ENCODE measurements around the gene CHCHD6. TPM values are rescaled to one million over a fixed set of nuclear protein-coding genes. Genes with fewer than 3 reads are reported as not detected.
"Not testable (repeated sequence)": the region's sequence is repeated elsewhere in the genome, so short reads cannot be mapped to it uniquely, and the experiment has no call there.

CHCHD6 gene
- total RNA-seq, 1 experiment from 2014 or later: 35.8 TPM

- no peak for DNase-seq (ENCODE audit: low spot score)
Observed at GRCh38 chr3:126766653-126767052, 62.6 kb downstream of the CHCHD6 start.

GRCh38 chr3:126768903-126769302 lies 64.9 kb downstream of the CHCHD6 start:
- DNase-seq (ENCODE audit: low spot score): no peak

GRCh38 chr3:126770096-126770495 lies 66.1 kb downstream of the CHCHD6 start:
- no peak for DNase-seq (ENCODE audit: low spot score)

GRCh38 chr3:126773167-126773566 lies 69.1 kb downstream of the CHCHD6 start:
- DNase-seq (ENCODE audit: low spot score): no peak

- DNase-seq (ENCODE audit: low spot score): no peak
Observed at GRCh38 chr3:126773783-126774182, 69.7 kb downstream of the CHCHD6 start.

- DNase-seq (ENCODE audit: low spot score): no peak
Observed at GRCh38 chr3:126777366-126777765, 73.3 kb downstream of the CHCHD6 start.

- DNase-seq (ENCODE audit: low spot score): no peak
Observed at GRCh38 chr3:126780666-126781065, 76.6 kb downstream of the CHCHD6 start.

GRCh38 chr3:126781406-126781805 lies 77.4 kb downstream of the CHCHD6 start:
- no peak for DNase-seq (ENCODE audit: low spot score)

GRCh38 chr3:126781889-126782491 lies 78.0 kb downstream of the CHCHD6 start:
- DNase-seq (ENCODE audit: low spot score): peak; percentile 87

- DNase-seq (ENCODE audit: low spot score): peak; percentile 98
Observed at GRCh38 chr3:126782536-126782935, 78.5 kb downstream of the CHCHD6 start.

GRCh38 chr3:126784254-126784653 lies 80.2 kb downstream of the CHCHD6 start:
- no peak for DNase-seq (ENCODE audit: low spot score)

GRCh38 chr3:126791320-126791719 lies 87.3 kb downstream of the CHCHD6 start:
- not testable (repeated sequence) for DNase-seq (ENCODE audit: low spot score)

- DNase-seq (ENCODE audit: low spot score): no peak
Observed at GRCh38 chr3:126792998-126793397, 89.0 kb downstream of the CHCHD6 start.

- no peak for DNase-seq (ENCODE audit: low spot score)
Observed at GRCh38 chr3:126797563-126797962, 93.5 kb downstream of the CHCHD6 start.

- DNase-seq (ENCODE audit: low spot score): peak; percentile 22
Observed at GRCh38 chr3:126798521-126798920, 94.5 kb downstream of the CHCHD6 start.

GRCh38 chr3:126799099-126799498 lies 95.1 kb downstream of the CHCHD6 start:
- no peak for DNase-seq (ENCODE audit: low spot score)

- not testable (repeated sequence) for DNase-seq (ENCODE audit: low spot score)
Observed at GRCh38 chr3:126801312-126801711, 97.3 kb downstream of the CHCHD6 start.

GRCh38 chr3:126807795-126808194 lies 103.8 kb downstream of the CHCHD6 start:
- no peak for DNase-seq (ENCODE audit: low spot score)

- peak; percentile 42 for DNase-seq (ENCODE audit: low spot score)
Observed at GRCh38 chr3:126811530-126811929, 107.5 kb downstream of the CHCHD6 start.

GRCh38 chr3:126816298-126816697 lies 112.3 kb downstream of the CHCHD6 start:
- no peak for DNase-seq (ENCODE audit: low spot score)

- no peak for DNase-seq (ENCODE audit: low spot score)
Observed at GRCh38 chr3:126816986-126817777, 113.1 kb downstream of the CHCHD6 start.

- no peak for DNase-seq (ENCODE audit: low spot score)
Observed at GRCh38 chr3:126817781-126818180, 113.7 kb downstream of the CHCHD6 start.

GRCh38 chr3:126818400-126819095 lies 114.5 kb downstream of the CHCHD6 start:
- DNase-seq (ENCODE audit: low spot score): no peak
